Esophagus squamous epithelium (tissue), 4 donors: ENCODE data around the gene TRABD2A.

Source experiments
- CTCF ChIP-seq, 6 experiments: fragments of 450-650 bp in 4 of 6; fragments of 200-600 bp in 2 of 6; sonication (generic) in 2 of 6; IDR thresholded peaks; one replicate each; pipeline ENCODE4 v1.5.1; 2016 to 2019; ENCODE audit warnings: antibody characterized with exemption in 6 of 6, mild to moderate bottlenecking in 4 of 6, moderate library complexity in 4 of 6
- POLR2A ChIP-seq, 4 donors: fragments of 450-650 bp; IDR thresholded peaks; one replicate each; pipeline ENCODE4 v1.6.1; 2017; ENCODE audit warnings: antibody characterized with exemption in 4 of 4, mild to moderate bottlenecking in 4 of 4, moderate library complexity in 3 of 4

GRCh38 chr2:84894758-84895520 lies 14.1 kb upstream of the TRABD2A start:
- TF ChIP-seq POLR2A (IDR thresholded peaks at IDR 0.05): peak in 1 of 4 donors; percentile 28
- no peak for TF ChIP-seq CTCF (IDR thresholded peaks at IDR 0.05)
